ENCODE measurements around the gene WAPL.
A peak's percentile ranks its signal among the peaks of the same experiment; 100 is the strongest.

Gene WAPL

DNA sequence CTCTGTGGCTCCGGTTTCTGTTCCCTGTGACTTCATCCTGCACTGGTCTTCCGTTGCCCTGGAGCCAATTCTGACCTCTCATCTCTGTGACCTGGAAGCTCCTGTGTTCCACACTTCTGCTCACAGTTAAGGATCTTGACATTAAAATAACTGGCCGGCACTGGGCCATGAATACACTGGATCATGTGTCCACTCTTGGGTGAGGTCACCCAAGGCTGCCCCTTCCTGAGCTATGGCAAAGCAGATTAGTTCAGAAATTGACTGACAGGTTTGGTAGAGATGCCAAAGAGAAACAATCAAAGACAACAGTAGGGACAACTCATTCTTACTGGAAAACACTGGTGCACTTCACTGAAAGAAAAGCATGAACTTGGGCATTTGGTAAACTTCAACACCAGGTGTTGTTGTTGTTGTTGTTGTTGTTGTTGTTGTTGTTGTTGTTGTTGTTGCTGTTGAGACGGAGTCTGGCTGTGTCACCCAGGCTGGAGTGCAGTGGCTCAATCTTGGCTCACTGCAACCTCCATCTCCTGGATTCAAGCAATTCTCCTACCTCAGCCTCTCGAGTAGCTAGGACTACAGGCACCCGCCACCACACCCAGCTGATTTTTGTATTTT lies 118.3 kb downstream of the WAPL start:
- TF ChIP-seq, protein P1, sequence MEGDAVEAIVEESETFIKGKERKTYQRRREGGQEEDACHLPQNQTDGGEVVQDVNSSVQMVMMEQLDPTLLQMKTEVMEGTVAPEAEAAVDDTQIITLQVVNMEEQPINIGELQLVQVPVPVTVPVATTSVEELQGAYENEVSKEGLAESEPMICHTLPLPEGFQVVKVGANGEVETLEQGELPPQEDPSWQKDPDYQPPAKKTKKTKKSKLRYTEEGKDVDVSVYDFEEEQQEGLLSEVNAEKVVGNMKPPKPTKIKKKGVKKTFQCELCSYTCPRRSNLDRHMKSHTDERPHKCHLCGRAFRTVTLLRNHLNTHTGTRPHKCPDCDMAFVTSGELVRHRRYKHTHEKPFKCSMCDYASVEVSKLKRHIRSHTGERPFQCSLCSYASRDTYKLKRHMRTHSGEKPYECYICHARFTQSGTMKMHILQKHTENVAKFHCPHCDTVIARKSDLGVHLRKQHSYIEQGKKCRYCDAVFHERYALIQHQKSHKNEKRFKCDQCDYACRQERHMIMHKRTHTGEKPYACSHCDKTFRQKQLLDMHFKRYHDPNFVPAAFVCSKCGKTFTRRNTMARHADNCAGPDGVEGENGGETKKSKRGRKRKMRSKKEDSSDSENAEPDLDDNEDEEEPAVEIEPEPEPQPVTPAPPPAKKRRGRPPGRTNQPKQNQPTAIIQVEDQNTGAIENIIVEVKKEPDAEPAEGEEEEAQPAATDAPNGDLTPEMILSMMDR (IDR thresholded peaks at IDR 0.05; ENCODE audit: low read length) = no peak
- no peak for TF ChIP-seq EZH2 (IDR thresholded peaks at IDR 0.05; ENCODE audit: borderline replicate concordance, low read length)
- Histone ChIP-seq H3F3A (ENCODE audit: insufficient read depth, low read length) (0 out of 2 replicates have a peak, but pooled peaks cover 3% of the 10 kb centered on the region), H4K20me1 (ENCODE audit: insufficient read depth, low read length) (no peaks in the 10 kb centered on the region), H3K27ac (ENCODE audit: low read depth, low read length, poor library complexity, severe bottlenecking) (no peak overlapping the region), H2AFZ (ENCODE audit: low read length) (no peak overlapping the region), H3K9ac (ENCODE audit: low read length) (no peak overlapping the region), H3K9me2 (ENCODE audit: low read depth, low read length) (no peaks in the 10 kb centered on the region), H3K27me3 (ENCODE audit: insufficient read depth, low read length) (no peaks in the 10 kb centered on the region), H3K4me3 (ENCODE audit: low read depth, low read length, poor library complexity, severe bottlenecking) (no peak overlapping the region), H3K79me2 (ENCODE audit: insufficient read depth, low read length) (no peaks in the 10 kb centered on the region), H3K4me2 (ENCODE audit: low read length) (no peak overlapping the region), H3K4me1 (ENCODE audit: insufficient read depth, low read length, severe bottlenecking) (peaks cover 19% of the 10 kb centered on the region), H3K9me3 (ENCODE audit: low read length) (no peaks in the 10 kb centered on the region), H3K36me3 (ENCODE audit: insufficient read depth, low read length) (no peaks in the 10 kb centered on the region)

DNA sequence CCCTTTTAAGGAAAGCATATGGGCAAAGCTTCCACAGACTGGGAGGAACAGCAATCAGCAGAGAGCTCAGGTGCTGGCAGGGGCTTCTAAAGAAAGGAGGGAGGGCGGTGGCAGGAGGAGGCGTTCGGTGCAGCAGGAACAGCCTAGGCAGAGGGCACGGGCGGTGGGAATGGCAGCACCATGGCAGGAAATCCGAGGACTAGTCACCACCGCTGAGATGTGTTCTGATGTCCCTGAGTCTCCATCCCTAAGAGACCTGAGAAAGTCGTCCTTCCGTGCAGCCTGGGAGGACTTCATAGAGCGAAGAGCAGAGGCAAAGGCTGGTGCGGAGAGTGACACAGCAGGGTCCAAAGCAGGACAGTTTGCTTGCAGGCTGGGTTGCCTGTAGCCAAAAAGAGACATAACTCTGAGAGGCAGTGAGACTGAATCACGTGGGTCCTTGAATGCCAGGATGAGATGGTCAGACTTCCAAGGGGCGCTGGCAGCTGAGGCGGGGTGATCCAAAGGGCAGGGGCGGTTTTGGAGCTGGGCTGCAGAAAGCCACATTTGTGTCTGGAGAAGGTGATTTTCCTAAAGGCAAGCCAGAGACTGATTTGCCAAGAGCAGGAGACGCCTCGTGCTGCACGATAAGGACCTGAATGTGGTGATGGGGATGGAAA lies 119.2 kb downstream of the WAPL start:
- Histone ChIP-seq H3K9me2 (ENCODE audit: low read depth, low read length) (no peaks in the 10 kb centered on the region), H3K27me3 (ENCODE audit: insufficient read depth, low read length) (no peaks in the 10 kb centered on the region), H3K4me3 (ENCODE audit: low read depth, low read length, poor library complexity, severe bottlenecking) (no peak overlapping the region), H3K9me3 (ENCODE audit: low read length) (no peaks in the 10 kb centered on the region), H3K79me2 (ENCODE audit: insufficient read depth, low read length) (no peaks in the 10 kb centered on the region), H4K20me1 (ENCODE audit: insufficient read depth, low read length) (no peaks in the 10 kb centered on the region), H3K4me2 (ENCODE audit: low read length) (no peak overlapping the region), H2AFZ (ENCODE audit: low read length) (no peak overlapping the region), H3K27ac (ENCODE audit: low read depth, low read length, poor library complexity, severe bottlenecking) (no peak overlapping the region), H3K36me3 (ENCODE audit: insufficient read depth, low read length) (no peaks in the 10 kb centered on the region), H3K9ac (ENCODE audit: low read length) (no peak overlapping the region), H3K4me1 (ENCODE audit: insufficient read depth, low read length, severe bottlenecking) (peaks cover 19% of the 10 kb centered on the region), H3F3A (ENCODE audit: insufficient read depth, low read length) (0 out of 2 replicates have a peak, but pooled peaks cover 3% of the 10 kb centered on the region)
- TF ChIP-seq, protein P1 (IDR thresholded peaks at IDR 0.05; ENCODE audit: low read length) = no peak
- TF ChIP-seq EZH2 (IDR thresholded peaks at IDR 0.05; ENCODE audit: borderline replicate concordance, low read length) = no peak

DNA sequence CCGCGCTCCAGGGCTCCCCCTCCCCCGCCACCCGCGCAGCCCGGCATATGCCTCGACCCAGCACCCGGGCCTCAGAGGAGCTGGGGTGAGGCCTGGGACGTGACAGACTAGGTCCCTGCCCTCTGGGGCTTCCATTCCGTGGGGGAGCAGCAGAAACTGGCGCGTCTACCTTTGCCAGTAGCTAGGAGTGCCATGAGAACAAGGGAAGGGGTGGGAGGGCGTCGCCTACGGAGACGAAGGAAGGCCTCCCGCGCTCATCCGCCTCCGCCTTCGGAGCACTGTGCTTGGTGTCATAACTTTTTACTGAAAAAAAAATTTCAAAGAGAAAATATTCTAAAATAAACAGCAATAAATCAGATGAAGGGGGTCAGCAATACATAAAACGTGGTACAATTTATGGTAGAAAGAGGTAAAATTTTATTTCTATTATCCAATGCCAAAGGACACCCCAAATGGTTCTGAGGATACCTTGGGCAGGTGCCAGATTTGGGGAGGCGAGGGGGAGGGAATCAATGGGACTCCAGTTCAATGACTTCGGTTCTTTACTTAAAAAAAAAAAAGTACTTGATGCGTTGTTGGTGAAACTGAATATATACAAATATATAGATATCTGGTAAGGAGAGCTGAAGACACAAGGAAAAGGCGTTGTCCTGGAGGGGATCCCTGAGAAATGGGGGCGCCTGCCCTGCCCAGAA lies 119.9 kb downstream of the WAPL start:
- Histone ChIP-seq H3K9me2 (ENCODE audit: low read depth, low read length) (no peaks in the 10 kb centered on the region), H3K4me1 (ENCODE audit: insufficient read depth, low read length, severe bottlenecking) (peaks cover 19% of the 10 kb centered on the region), H3K4me2 (ENCODE audit: low read length) (peak overlapping the region; percentile 97), H3K27ac (ENCODE audit: low read depth, low read length, poor library complexity, severe bottlenecking) (no peak overlapping the region), H2AFZ (ENCODE audit: low read length) (no peak overlapping the region), H3K9ac (ENCODE audit: low read length) (peak overlapping the region; percentile 90), H3F3A (ENCODE audit: insufficient read depth, low read length) (0 out of 2 replicates have a peak, but pooled peaks cover 3% of the 10 kb centered on the region), H3K79me2 (ENCODE audit: insufficient read depth, low read length) (no peaks in the 10 kb centered on the region), H3K9me3 (ENCODE audit: low read length) (no peaks in the 10 kb centered on the region), H4K20me1 (ENCODE audit: insufficient read depth, low read length) (no peaks in the 10 kb centered on the region), H3K36me3 (ENCODE audit: insufficient read depth, low read length) (no peaks in the 10 kb centered on the region), H3K27me3 (ENCODE audit: insufficient read depth, low read length) (no peaks in the 10 kb centered on the region), H3K4me3 (ENCODE audit: low read depth, low read length, poor library complexity, severe bottlenecking) (peak overlapping the region; percentile 84)
- TF ChIP-seq EZH2 (IDR thresholded peaks at IDR 0.05; ENCODE audit: borderline replicate concordance, low read length) = no peak
- TF ChIP-seq, protein P1 (IDR thresholded peaks at IDR 0.05; ENCODE audit: low read length) = no peak
